Tibial nerve (tissue), 4 donors: ENCODE data around the gene REV3L.

Experiments
- EP300 ChIP-seq, 2 donors: sonication (generic); formaldehyde crosslinking; IDR thresholded peaks; one replicate each; pipeline ENCODE4 v1.6.1; 2017; ENCODE audit warnings: antibody characterized with exemption in 2 of 2, mild to moderate bottlenecking in 1 of 2
- POLR2A ChIP-seq, 2 donors: fragments of 450-650 bp; IDR thresholded peaks; one replicate each; pipeline ENCODE4 v1.6.1; 2017; ENCODE audit warnings: antibody characterized with exemption in 2 of 2, mild to moderate bottlenecking in 2 of 2, moderate library complexity in 2 of 2
- TF ChIP-seq, protein P1 (sequence below), 5 experiments: fragments of 200-600 bp in 3 of 5; fragments of 450-650 bp in 2 of 5; sonication (generic) in 3 of 5; IDR thresholded peaks; one replicate each; pipeline ENCODE4 v1.5.1; 2016 to 2019; ENCODE audit warnings: antibody characterized with exemption in 5 of 5, mild to moderate bottlenecking in 3 of 5, moderate library complexity in 2 of 5

DNA sequence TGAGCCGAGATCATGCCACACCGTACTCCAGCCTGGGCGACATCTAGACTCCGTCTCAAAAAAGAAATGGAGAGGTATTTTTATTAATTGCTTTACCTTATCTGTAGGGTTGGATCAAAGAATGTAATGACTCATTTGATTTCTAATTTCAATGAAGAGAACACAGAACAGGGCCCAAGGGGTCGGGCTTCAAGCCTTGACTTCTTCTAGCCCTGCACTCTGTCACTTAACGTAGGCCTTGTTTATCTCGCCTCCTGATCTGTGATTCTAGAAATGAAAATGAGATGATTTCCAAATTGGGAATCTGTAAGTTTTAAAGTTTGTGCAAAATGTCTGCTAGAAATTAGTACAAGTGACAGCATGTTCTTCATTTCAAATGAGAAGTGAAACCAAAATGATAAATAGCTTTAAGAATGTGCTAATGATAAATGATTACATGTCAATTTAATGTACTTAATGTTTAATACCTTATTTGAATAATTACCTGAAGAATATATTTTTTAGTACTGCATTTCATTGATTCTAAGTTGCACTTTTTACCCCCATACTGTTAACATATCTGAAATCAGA is 215.2 kb downstream of the REV3L start:
- TF ChIP-seq, protein P1, sequence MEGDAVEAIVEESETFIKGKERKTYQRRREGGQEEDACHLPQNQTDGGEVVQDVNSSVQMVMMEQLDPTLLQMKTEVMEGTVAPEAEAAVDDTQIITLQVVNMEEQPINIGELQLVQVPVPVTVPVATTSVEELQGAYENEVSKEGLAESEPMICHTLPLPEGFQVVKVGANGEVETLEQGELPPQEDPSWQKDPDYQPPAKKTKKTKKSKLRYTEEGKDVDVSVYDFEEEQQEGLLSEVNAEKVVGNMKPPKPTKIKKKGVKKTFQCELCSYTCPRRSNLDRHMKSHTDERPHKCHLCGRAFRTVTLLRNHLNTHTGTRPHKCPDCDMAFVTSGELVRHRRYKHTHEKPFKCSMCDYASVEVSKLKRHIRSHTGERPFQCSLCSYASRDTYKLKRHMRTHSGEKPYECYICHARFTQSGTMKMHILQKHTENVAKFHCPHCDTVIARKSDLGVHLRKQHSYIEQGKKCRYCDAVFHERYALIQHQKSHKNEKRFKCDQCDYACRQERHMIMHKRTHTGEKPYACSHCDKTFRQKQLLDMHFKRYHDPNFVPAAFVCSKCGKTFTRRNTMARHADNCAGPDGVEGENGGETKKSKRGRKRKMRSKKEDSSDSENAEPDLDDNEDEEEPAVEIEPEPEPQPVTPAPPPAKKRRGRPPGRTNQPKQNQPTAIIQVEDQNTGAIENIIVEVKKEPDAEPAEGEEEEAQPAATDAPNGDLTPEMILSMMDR (IDR thresholded peaks at IDR 0.05), result no peak
- TF ChIP-seq POLR2A (IDR thresholded peaks at IDR 0.05) (no peak), EP300 (IDR thresholded peaks at IDR 0.05) (no peak)
